ENCODE results near the gene PIGV. TPM values are rescaled to one million over a fixed set of nuclear protein-coding genes. Genes with fewer than 3 reads are reported as not detected.

PIGV gene
- total and polyA plus RNA-seq, 2 of the 4 experiments (the other 2 are of a cell fraction), result 7.2 to 10.6 TPM

DNA sequence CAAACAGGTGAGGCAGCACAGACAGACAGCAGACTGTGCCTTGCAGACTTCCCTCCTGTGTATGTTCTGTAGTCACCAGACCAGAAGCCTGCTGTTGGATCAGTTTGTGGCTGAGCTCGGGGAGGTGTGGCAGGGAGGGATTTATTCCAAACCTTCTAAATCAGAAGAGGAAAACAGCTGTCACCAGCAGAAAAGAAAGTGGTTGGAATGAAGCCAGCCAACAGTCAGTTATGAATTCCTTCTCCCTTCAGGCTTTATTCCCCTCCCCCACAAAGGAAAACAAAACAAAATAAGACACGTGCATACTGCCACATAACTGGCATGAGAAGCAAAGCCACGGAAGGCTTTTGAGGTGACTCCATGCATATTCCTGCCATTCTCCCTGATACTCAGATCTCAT, 19.0 kb upstream of the PIGV start:
- no CpG with 5 or more reads among the region's 3 CpGs for WGBS, 2 experiments (ENCODE audit: extremely low coverage in 2 of 2, insufficient read length in 1 of 2)
- Histone ChIP-seq H4K8ac (ENCODE audit: low read depth in 2 of 2, low read length in 2 of 2) (no peak overlapping the region), H3K4me3 (ENCODE audit: insufficient read depth, low read depth, low read length) (no peak overlapping the region), H3K56ac (ENCODE audit: extremely low read depth, insufficient read depth, low read length) (no peak overlapping the region), H3K9ac (ENCODE audit: low read depth, low read length) (no peak overlapping the region), H3K27me3 (ENCODE audit: control insufficient read depth, insufficient read depth, low read length) (no peaks in the 10 kb centered on the region), H3K4me2 (ENCODE audit: low read depth, low read length) (peak overlapping the region; percentile 19), H2AK5ac (ENCODE audit: low read depth, low read length) (peak overlapping the region; percentile 46; the same call in 1 of the 2 replicates), H2BK15ac (ENCODE audit: low read depth, low read length) (no peak overlapping the region), H2BK120ac (ENCODE audit: low read depth, low read length) (no peak overlapping the region), H3K79me1 (ENCODE audit: low read depth in 1 of 2, low read length in 2 of 2) (peaks cover 34 to 69% of the 10 kb centered on the region in 2 experiments), H2BK20ac (ENCODE audit: low read depth, low read length) (no peak overlapping the region), H3K27ac (ENCODE audit: insufficient read depth, low read length) (peak overlapping the region; percentile 56; the same call in 1 of the 2 replicates), H2BK5ac (ENCODE audit: low read depth, low read length, poor library complexity, severe bottlenecking) (peak overlapping the region; percentile 38), H4K20me1 (ENCODE audit: insufficient read depth, low read length) (peaks cover 30% of the 10 kb centered on the region), H2AK9ac (replicated peaks; ENCODE audit: low read depth, low read length, poor library complexity) (no peak overlapping the region), H3K14ac (replicated peaks; ENCODE audit: low read depth, low read length) (no peak overlapping the region; the same call in 1 of the 2 replicates), H3K4me1 (ENCODE audit: control insufficient read depth, insufficient read depth, low read length) (peaks cover 34% of the 10 kb centered on the region), H3K36me3 (ENCODE audit: control insufficient read depth, insufficient read depth, low read length) (peaks cover 55% of the 10 kb centered on the region), H4K5ac (ENCODE audit: low read depth, low read length) (no peak overlapping the region), H3K4ac (ENCODE audit: low read depth, low read length) (peak overlapping the region; percentile 51; the same call in 1 of the 2 replicates), H2AFZ (replicated peaks; ENCODE audit: low read length, poor library complexity) (no peak overlapping the region), H3K23ac (ENCODE audit: low read depth, low read length) (no peak overlapping the region), H3K9me3 (ENCODE audit: control insufficient read depth, insufficient read depth, low read length) (no peaks in the 10 kb centered on the region), H4K91ac (ENCODE audit: insufficient read depth, low read depth, low read length) (no peak overlapping the region), H3K18ac (ENCODE audit: low read depth, low read length) (no peak overlapping the region), H3K9me1 (ENCODE audit: insufficient read depth, low read length) (peaks cover 41% of the 10 kb centered on the region)
- no peak for ATAC-seq (ENCODE audit: low read depth)
- CTCF ChIA-PET, result no interaction called here
- TF ChIP-seq MAFK (IDR thresholded peaks at IDR 0.05; ENCODE audit: low read depth, low read length) (peak; percentile 14; the same call in 1 of the 2 replicates), POLR2A (IDR thresholded peaks at IDR 0.05; ENCODE audit: low read depth, low read length) (no peak), BHLHE40 (IDR thresholded peaks at IDR 0.05; ENCODE audit: low read depth, low read length) (peak; percentile 88)
- in situ Hi-C loops (cut with MboI; ENCODE audit: low sequenced_read_pairs), result no loop called here
- dilution Hi-C loops (cut with HindIII; ENCODE audit: low sequenced_read_pairs, unreplicated experiment), result no loop called here
- intact Hi-C loops (cut with micrococcal nuclease), result loop anchor here (5.0 kb wide), 1 partner anchor 36 kb away; no protein-coding TSS in a partner anchor
- POLR2A ChIA-PET (ENCODE audit: unreplicated experiment), result no interaction called here
- DNase-seq, result peak; percentile 76
- BruUV-seq (replicated peaks), result no TSS peak
